H1 (cell line): ENCODE results near the gene SPHK1. TPM values are rescaled to one million over a fixed set of nuclear protein-coding genes. Genes with fewer than 3 reads are reported as not detected.

Experiments
- CTCF ChIA-PET: fragments of 300-600 bp; sonication (Branson Sonifier 250); formaldehyde crosslinking; loops from one replicate; lab custom pipeline; 2021; ENCODE audit not compliant: partially characterized antibody; lab: Charles Lee
- POLR2A ChIA-PET: fragments of 300-600 bp; sonication (Branson Sonifier 250); formaldehyde crosslinking; loops from one replicate; lab custom pipeline; 2021; ENCODE audit warnings: inconsistent platforms; ENCODE audit not compliant: partially characterized antibody; lab: Charles Lee
- DNase-seq, 2 experiments: peaks; one replicate each; pipeline versions ENCODE4 v3.0.0 to v3.0.0-alpha.2; 2010 to 2022; ENCODE audit warnings: low spot score in 2 of 2, low read depth in 1 of 2, mixed read lengths in 1 of 2
- FAIRE-seq: peaks from 2 replicates; lab custom pipeline; 2011; peaks lifted over from hg19 to GRCh38; lab: Jason Lieb, UNC
- H2AFZ ChIP-seq: 2 replicates; pipeline ENCODE4 v1.8.1; 2012; ENCODE audit warnings: low read length, inconsistent platforms
- H2AK5ac ChIP-seq: 2 replicates; pipeline ENCODE4 v1.6.1; 2013; ENCODE audit warnings: low read depth, low read length
- H2BK120ac ChIP-seq: replicated peaks from 2 replicates; pipeline ENCODE3; 2013; ENCODE audit warnings: low read depth, low read length, inconsistent platforms
- H2BK12ac ChIP-seq: 2 replicates; pipeline ENCODE4 v1.6.1; 2013; ENCODE audit warnings: low read depth, low read length
- H2BK15ac ChIP-seq: 2 replicates; pipeline ENCODE4 v1.6.1; 2013; ENCODE audit warnings: low read length
- H2BK20ac ChIP-seq: 2 replicates; pipeline ENCODE4 v1.6.1; 2013; ENCODE audit warnings: low read length
- H2BK5ac ChIP-seq: 2 replicates; pipeline ENCODE4 v1.6.1; 2013; ENCODE audit warnings: low read depth, low read length
- H3K14ac ChIP-seq: 2 replicates; pipeline ENCODE4 v1.6.1; 2013; ENCODE audit warnings: inconsistent platforms; ENCODE audit not compliant: insufficient read length
- H3K18ac ChIP-seq: 2 replicates; pipeline ENCODE4 v1.6.1; 2013; ENCODE audit warnings: low read length; ENCODE audit errors: extremely low read depth
- H3K23ac ChIP-seq: 2 replicates; pipeline ENCODE4 v1.6.1; 2013; ENCODE audit warnings: inconsistent platforms; ENCODE audit not compliant: insufficient read length
- H3K23me2 ChIP-seq: 2 replicates; pipeline ENCODE4 v1.6.1; 2013; ENCODE audit warnings: low read depth, low read length
- H3K27ac ChIP-seq: 2 replicates; pipeline ENCODE4 v1.6.1; 2011; ENCODE audit warnings: low read depth, low read length, inconsistent platforms
- H3K27me3 ChIP-seq, 4 experiments: replicated peaks in 1 of 4; 1 replicate in 1 of 4; 2 replicates in 3 of 4; pipeline versions ENCODE4 v1.6.1 to v1.8.1; 2011 to 2013; ENCODE audit warnings: low read length in 3 of 4, mild to moderate bottlenecking in 3 of 4, inconsistent platforms in 2 of 4, mixed read lengths in 2 of 4, moderate library complexity in 1 of 4; ENCODE audit not compliant: control insufficient read depth in 3 of 4, insufficient read depth in 3 of 4; ENCODE audit errors: extremely low read depth in 1 of 4
- H3K36me3 ChIP-seq, 4 experiments: 2 replicates each; pipeline versions ENCODE4 v1.6.1 to v1.8.1; 2011 to 2013; ENCODE audit warnings: mild to moderate bottlenecking in 4 of 4, low read length in 3 of 4, moderate library complexity in 2 of 4, control low read depth in 1 of 4, inconsistent platforms in 1 of 4; ENCODE audit not compliant: insufficient read depth in 4 of 4, control insufficient read depth in 2 of 4
- H3K4ac ChIP-seq: replicated peaks from 2 replicates; pipeline ENCODE3; 2013; ENCODE audit warnings: low read length, low read depth, mixed read lengths, inconsistent platforms; ENCODE audit not compliant: insufficient read length
- H3K4me1 ChIP-seq, 4 experiments: replicated peaks in 1 of 4; 1 replicate in 1 of 4; 2 replicates in 3 of 4; pipeline versions ENCODE4 v1.6.1 to v1.8.1; 2011 to 2013; ENCODE audit warnings: low read length in 3 of 4, inconsistent platforms in 2 of 4, mixed read lengths in 1 of 4; ENCODE audit not compliant: insufficient read depth in 4 of 4, control insufficient read depth in 3 of 4
- H3K4me2 ChIP-seq, 2 experiments: 2 replicates each; pipeline versions ENCODE4 v1.6.1 to v1.8.1; 2011 to 2013; ENCODE audit warnings: low read depth in 2 of 2, low read length in 2 of 2, control low read depth in 1 of 2, inconsistent platforms in 1 of 2, mild to moderate bottlenecking in 1 of 2; ENCODE audit not compliant: insufficient read depth in 1 of 2
- H3K4me3 ChIP-seq, 4 experiments: fragments of 200-600, 300-600 bp in 1 of 4; sonication (generic), shearing (Covaris generic), sonication (Bioruptor Twin) in 1 of 4; 2 replicates each; pipeline versions ENCODE4 v1.5.1 to v1.8.1; 2011 to 2016; ENCODE audit warnings: low read length in 4 of 4, low read depth in 3 of 4, control low read depth in 2 of 4, inconsistent platforms in 2 of 4, mild to moderate bottlenecking in 2 of 4, mixed read lengths in 1 of 4, moderate library complexity in 1 of 4; ENCODE audit not compliant: insufficient read depth in 2 of 4; ENCODE audit errors: extremely low read depth in 1 of 4
- H3K56ac ChIP-seq: replicated peaks from 2 replicates; pipeline ENCODE3; 2013; ENCODE audit warnings: low read depth, mild to moderate bottlenecking, mixed read lengths, low read length, inconsistent platforms; ENCODE audit not compliant: insufficient read length
- H3K79me1 ChIP-seq: 2 replicates; pipeline ENCODE4 v1.6.1; 2013; ENCODE audit warnings: low read depth, low read length, control low read depth
- H3K79me2 ChIP-seq, 2 experiments: 2 replicates each; pipeline versions ENCODE4 v1.6.1 to v1.8.1; 2012 to 2013; ENCODE audit warnings: low read length in 2 of 2, mild to moderate bottlenecking in 2 of 2, inconsistent platforms in 1 of 2; ENCODE audit not compliant: insufficient read depth in 2 of 2, control insufficient read depth in 1 of 2
- H3K9ac ChIP-seq, 4 experiments: replicated peaks in 1 of 4; 1 replicate in 1 of 4; 2 replicates in 3 of 4; pipeline versions ENCODE4 v1.6.1 to v1.8.1; 2011 to 2013; ENCODE audit warnings: low read depth in 3 of 4, low read length in 3 of 4, control low read depth in 2 of 4, mild to moderate bottlenecking in 2 of 4, moderate library complexity in 2 of 4, inconsistent platforms in 1 of 4; ENCODE audit errors: extremely low read depth in 1 of 4
- H3K9me3 ChIP-seq, 2 experiments: 2 replicates each; pipeline versions ENCODE4 v1.6.1 to v1.8.1; 2012 to 2013; ENCODE audit warnings: mild to moderate bottlenecking in 2 of 2, moderate library complexity in 2 of 2, control low read depth in 1 of 2, inconsistent platforms in 1 of 2, low read depth in 1 of 2, low read length in 1 of 2, mixed read lengths in 1 of 2; ENCODE audit not compliant: insufficient read depth in 2 of 2
- H4K20me1 ChIP-seq, 2 experiments: replicated peaks in 1 of 2; 2 replicates each; pipeline versions ENCODE3 to v1.8.1; 2011 to 2013; ENCODE audit warnings: inconsistent platforms in 2 of 2, low read length in 2 of 2, mild to moderate bottlenecking in 1 of 2; ENCODE audit not compliant: insufficient read depth in 2 of 2, control insufficient read depth in 1 of 2
- H4K5ac ChIP-seq: 2 replicates; pipeline ENCODE4 v1.6.1; 2013; ENCODE audit warnings: low read length, low read depth, mixed read lengths, inconsistent platforms; ENCODE audit not compliant: insufficient read length
- H4K8ac ChIP-seq: 2 replicates; pipeline ENCODE4 v1.8.0; 2013; ENCODE audit warnings: mild to moderate bottlenecking, moderate library complexity, low read length, inconsistent platforms; ENCODE audit not compliant: insufficient read depth; ENCODE audit errors: extremely low read depth
- H4K91ac ChIP-seq: replicated peaks from 2 replicates; pipeline ENCODE3; 2013; ENCODE audit warnings: low read length, mixed read lengths, inconsistent platforms; ENCODE audit not compliant: insufficient read length
- ASH2L ChIP-seq: fragments of 200-600, 300-600 bp; sonication (generic); IDR thresholded peaks from one replicate; pipeline ENCODE4 v1.7.1; 2017; ENCODE audit warnings: low read length
- CBX5 ChIP-seq: fragments of 300-800, 300-1000 bp; sonication (generic); IDR thresholded peaks from 2 replicates; pipeline ENCODE4 v1.7.1; 2016; ENCODE audit warnings: antibody characterized with exemption, low read length, low read depth
- HDAC6 ChIP-seq: IDR thresholded peaks from one replicate; pipeline ENCODE4 v1.7.1; 2012; ENCODE audit warnings: low read depth, mild to moderate bottlenecking, inconsistent platforms, low read length, moderate library complexity
- JUND ChIP-seq: IDR thresholded peaks from 2 replicates; pipeline ENCODE4 v1.6.1; 2011; ENCODE audit warnings: mild to moderate bottlenecking, improper control_type of control experiment, low read length
- KDM5A ChIP-seq: fragments of 200-600 bp; IDR thresholded peaks from 2 replicates; pipeline ENCODE4 v1.7.1; 2012; ENCODE audit warnings: mild to moderate bottlenecking, low read length, inconsistent platforms, mixed read lengths
- PHF8 ChIP-seq: fragments of 200-600 bp; sonication (generic); conservative IDR thresholded peaks from 2 replicates; pipeline ENCODE4 v1.7.1; 2012; ENCODE audit warnings: low read depth, mild to moderate bottlenecking, inconsistent platforms, low read length, moderate library complexity
- RBBP5 ChIP-seq: IDR thresholded peaks from 2 replicates; pipeline ENCODE4 v1.7.1; 2012; ENCODE audit warnings: low read depth, mild to moderate bottlenecking, inconsistent platforms, low read length, moderate library complexity, borderline replicate concordance
- RNF2 ChIP-seq: fragments of 200-900, 300-1000 bp; sonication (generic); IDR thresholded peaks from 2 replicates; pipeline ENCODE4 v1.7.1; 2016; ENCODE audit warnings: borderline replicate concordance, low read depth, mild to moderate bottlenecking, antibody characterized with exemption, low read length; ENCODE audit not compliant: poor library complexity, severe bottlenecking; ENCODE audit errors: missing control alignments
- RXRA ChIP-seq: IDR thresholded peaks from 2 replicates; pipeline ENCODE4 v1.6.1; 2011; ENCODE audit warnings: low read depth, mild to moderate bottlenecking, low read length, moderate library complexity; ENCODE audit not compliant: insufficient read depth
- SIN3A ChIP-seq, 2 experiments: IDR thresholded peaks in 1 of 2; conservative IDR thresholded peaks in 1 of 2; 2 replicates each; pipeline ENCODE4 v1.6.1; 2011 to 2012; ENCODE audit warnings: low read length in 2 of 2, improper control_type of control experiment in 1 of 2, low read depth in 1 of 2, mild to moderate bottlenecking in 1 of 2
- SIRT6 ChIP-seq: IDR thresholded peaks from one replicate; pipeline ENCODE4 v1.7.1; 2012; ENCODE audit warnings: low read length, inconsistent platforms
- SRF ChIP-seq: IDR thresholded peaks from 2 replicates; pipeline ENCODE4 v1.6.1; 2011; ENCODE audit warnings: mild to moderate bottlenecking, low read depth, low read length, moderate library complexity
- SUZ12 ChIP-seq: fragments of 200-600 bp; sonication (generic); IDR thresholded peaks from 2 replicates; pipeline ENCODE4 v1.6.1; 2012; ENCODE audit warnings: mild to moderate bottlenecking, inconsistent platforms, low read length, moderate library complexity, mixed read lengths
- TAF7 ChIP-seq: optimal IDR thresholded peaks from 2 replicates; pipeline ENCODE3; 2011; ENCODE audit warnings: low read depth, mild to moderate bottlenecking, inconsistent platforms, low read length, moderate library complexity, borderline replicate concordance
- WGBS, 2 experiments: shearing (Covaris generic) in 1 of 2; methylation state at CpG; one replicate each; pipeline versions ENCODE4 v1.1.6 to v1.1.7; 2013 to 2015; ENCODE audit warnings: low lambda C conversion rate in 2 of 2, mixed read lengths in 2 of 2, inconsistent platforms in 1 of 2, low coverage in 1 of 2, missing lambda C conversion rate in 1 of 2; ENCODE audit not compliant: insufficient replicate concordance in 2 of 2, insufficient coverage in 1 of 2, insufficient read length in 1 of 2; ENCODE audit errors: extremely low coverage in 1 of 2, missing lambda C conversion rate in 1 of 2; 5-methylcytosine and 5-hydroxymethylcytosine counted together
- polyA plus RNA-seq, 7 experiments: library from polyadenylated mRNA; depleted of rRNA in 3 of 7; stranded (reverse) in 5 of 7; unstranded in 2 of 7; fragments of >200 nt in 5 of 7; fragments of 200-250 nt in 2 of 7; gene quantifications; 1 replicate in 5 of 7; 2 replicates in 1 of 7; 4 replicates in 1 of 7; pipeline versions ENCODE4 v1.2.1 to v1.2.3, GENCODE V29; 2011 to 2013; ENCODE audit warnings: missing spikeins in 2 of 7, mixed read lengths in 2 of 7
- total RNA-seq: library from RNA; stranded (reverse); fragmentation: NEBNext Ultra II Directional; extraction: Animal tissue kit (Norgen Biotek cat#: 25700); gene quantifications from 2 replicates; pipeline ENCODE4 v1.2.1, GENCODE V29; 2021

SPHK1 gene
- total and polyA plus RNA-seq, 2 of the 8 experiments (the other 6 are each of a cell fraction or from before 2014, with no cell fraction given): 2.4 TPM

- H3K79me2 ChIP-seq: no peaks in the 10 kb centered on the region
- no peaks in the 10 kb centered on the region for H3K9me3 ChIP-seq
- H2BK5ac ChIP-seq: no peak overlapping the region
- H3K4me3 ChIP-seq: no peak overlapping the region
- H4K5ac ChIP-seq: no peak overlapping the region
- no peak overlapping the region for H2AFZ ChIP-seq
- no peak overlapping the region; the same call in 1 of the 2 replicates for H3K18ac ChIP-seq
- H3K27me3 ChIP-seq: no peaks in the 10 kb centered on the region
- CTCF ChIA-PET: interaction anchor here (0.7 to 29.3 kb wide), 14 partner anchors 8 to 216 kb away, joined by 3 to 635 read pairs (median 6); partner anchors contain the start of genes PRPSAP1, QRICH2 and SPHK1
- H3K4me2 ChIP-seq: no peak overlapping the region
- 92% methylated on average over 10 of the region's 10 CpGs; no CpG with 5 or more reads in 1 of the 2 experiments for WGBS, 2 experiments
- no peak overlapping the region for H3K4ac ChIP-seq
- TF ChIP-seq HDAC6: no peak
- TF ChIP-seq SIN3A (conservative IDR thresholded peaks at IDR 0.05 in 1 of 2, IDR thresholded peaks at IDR 0.05 in 1 of 2; ENCODE audit: low read depth in 1 of 2, low read length in 2 of 2): no peak
- no peak for TF ChIP-seq ASH2L
- TF ChIP-seq SIRT6: no peak
- TF ChIP-seq RXRA: no peak
- TF ChIP-seq PHF8: no peak
- TF ChIP-seq RBBP5: no peak
- TF ChIP-seq CBX5: no peak
- TF ChIP-seq SRF: no peak
- no peak for TF ChIP-seq KDM5A
- TF ChIP-seq JUND: no peak
- TF ChIP-seq SUZ12: no peak
- TF ChIP-seq TAF7: no peak
- TF ChIP-seq RNF2: no peak
- TF ChIP-seq, all 59 proteins: peak for 0
- no peaks in the 10 kb centered on the region for H3K23me2 ChIP-seq
- H2BK20ac ChIP-seq: no peak overlapping the region
- POLR2A ChIA-PET: no interaction called here
- DNase-seq (no peak), FAIRE-seq (no peak)
- H3K23ac ChIP-seq: no peak overlapping the region
- no peak overlapping the region for H3K56ac ChIP-seq
- no peaks in the 10 kb centered on the region for H4K20me1 ChIP-seq
- H3K9ac ChIP-seq: no peak overlapping the region
- no peak overlapping the region for H4K91ac ChIP-seq
- H3K79me1 ChIP-seq: no peaks in the 10 kb centered on the region
- no peak overlapping the region for H4K8ac ChIP-seq
- no peak overlapping the region for H2BK120ac ChIP-seq
- H3K14ac ChIP-seq: no peak overlapping the region
- no peak overlapping the region for H2AK5ac ChIP-seq
- no peaks in the 10 kb centered on the region; a peak in 1 of 8 replicates for H3K36me3 ChIP-seq
- no peak overlapping the region for H2BK15ac ChIP-seq
- peaks cover 0 to 4% (median 3%) of the 10 kb centered on the region in 4 experiments; a peak in 3 of 7 replicates for H3K4me1 ChIP-seq
- no peak overlapping the region for H3K27ac ChIP-seq
- H2BK12ac ChIP-seq: no peak overlapping the region
Measured at GRCh38 chr17:76369379-76369778, 15.0 kb upstream of the SPHK1 start.
